ENCODE results near the gene SART3. TPM values are rescaled to one million over a fixed set of nuclear protein-coding genes. Genes with fewer than 3 reads are reported as not detected.

Gene SART3
- total RNA-seq, 1 experiment from 2014 or later, result 89.4 TPM

DNA sequence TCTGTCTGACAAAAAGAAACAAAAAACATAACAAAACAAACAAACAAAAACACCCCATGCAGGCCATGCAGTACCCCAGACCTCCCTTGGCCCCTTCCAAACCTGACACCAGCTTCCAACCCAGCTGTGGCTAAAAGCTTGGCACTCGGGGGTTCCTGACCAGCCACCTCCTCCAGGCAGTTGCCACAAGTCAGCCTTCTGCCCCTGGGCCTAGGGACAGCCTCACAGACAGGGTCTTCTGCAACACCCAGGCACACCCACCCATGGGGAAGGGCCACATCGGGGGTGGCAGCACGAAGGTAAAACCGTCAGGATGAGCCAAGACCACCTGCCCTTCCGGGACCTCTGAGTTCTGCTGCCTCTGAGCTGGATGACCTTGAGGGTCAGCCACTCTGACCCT lies 47.6 kb upstream of the SART3 start:
- H3K56ac ChIP-seq (ENCODE audit: insufficient read length, low read depth, low read length), result no peak overlapping the region
- no peak overlapping the region for H4K91ac ChIP-seq (ENCODE audit: insufficient read length, low read depth, low read length)
- TF ChIP-seq, protein P1, sequence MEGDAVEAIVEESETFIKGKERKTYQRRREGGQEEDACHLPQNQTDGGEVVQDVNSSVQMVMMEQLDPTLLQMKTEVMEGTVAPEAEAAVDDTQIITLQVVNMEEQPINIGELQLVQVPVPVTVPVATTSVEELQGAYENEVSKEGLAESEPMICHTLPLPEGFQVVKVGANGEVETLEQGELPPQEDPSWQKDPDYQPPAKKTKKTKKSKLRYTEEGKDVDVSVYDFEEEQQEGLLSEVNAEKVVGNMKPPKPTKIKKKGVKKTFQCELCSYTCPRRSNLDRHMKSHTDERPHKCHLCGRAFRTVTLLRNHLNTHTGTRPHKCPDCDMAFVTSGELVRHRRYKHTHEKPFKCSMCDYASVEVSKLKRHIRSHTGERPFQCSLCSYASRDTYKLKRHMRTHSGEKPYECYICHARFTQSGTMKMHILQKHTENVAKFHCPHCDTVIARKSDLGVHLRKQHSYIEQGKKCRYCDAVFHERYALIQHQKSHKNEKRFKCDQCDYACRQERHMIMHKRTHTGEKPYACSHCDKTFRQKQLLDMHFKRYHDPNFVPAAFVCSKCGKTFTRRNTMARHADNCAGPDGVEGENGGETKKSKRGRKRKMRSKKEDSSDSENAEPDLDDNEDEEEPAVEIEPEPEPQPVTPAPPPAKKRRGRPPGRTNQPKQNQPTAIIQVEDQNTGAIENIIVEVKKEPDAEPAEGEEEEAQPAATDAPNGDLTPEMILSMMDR (conservative IDR thresholded peaks at IDR 0.05), result no peak
- no peak overlapping the region; the same call in 1 of the 2 replicates for H3K14ac ChIP-seq (ENCODE audit: insufficient read depth, low read length)
- peaks cover 26 to 42% of the 10 kb centered on the region in 2 experiments for H3K4me1 Mint-ChIP-seq
- H3K18ac ChIP-seq (ENCODE audit: insufficient read length, low read depth, low read length), result no peak overlapping the region
- no peaks in the 10 kb centered on the region; a peak in 1 of 5 replicates for H3K9me3 Mint-ChIP-seq
- H3K27me3 Mint-ChIP-seq (ENCODE audit: low read depth), result peaks cover 1% of the 10 kb centered on the region; the same call in 1 of the 2 replicates
- no CpG with 5 or more reads among the region's 5 CpGs for WGBS (ENCODE audit: extremely low coverage, insufficient read length, low lambda C conversion rate)
- no peak overlapping the region for H3K4ac ChIP-seq (ENCODE audit: low read depth, low read length)
- H3K4me2 ChIP-seq (ENCODE audit: insufficient read depth, insufficient read length, low read length), result no peak overlapping the region
- no peak overlapping the region for H2AFZ ChIP-seq (ENCODE audit: low read length)
- H2BK20ac ChIP-seq (ENCODE audit: low read depth, low read length, poor library complexity, severe bottlenecking), result no peak overlapping the region
- no peaks in the 10 kb centered on the region for H3K23me2 ChIP-seq (ENCODE audit: insufficient read length, low read depth, low read length, poor library complexity, severe bottlenecking)
- no peak overlapping the region for H4K5ac ChIP-seq (ENCODE audit: insufficient read length, low read depth, low read length)
- H3K79me2 ChIP-seq (ENCODE audit: insufficient read depth, low read length), result no peaks in the 10 kb centered on the region
- H4K20me1 ChIP-seq (ENCODE audit: control insufficient read depth, insufficient read depth, insufficient read length), result no peaks in the 10 kb centered on the region
- H3K27ac ChIP-seq (ENCODE audit: insufficient read length, low read depth, low read length), result no peak overlapping the region
- no peaks in the 10 kb centered on the region for H3K4me1 ChIP-seq (ENCODE audit: insufficient read depth, low read length)
- no peak overlapping the region for H2BK5ac ChIP-seq (ENCODE audit: insufficient read length, low read length)
- H2BK12ac ChIP-seq (ENCODE audit: insufficient read length, low read depth, low read length), result peak overlapping the region; percentile 15
- DNase-seq, result no peak
- no peak overlapping the region for H3K4me3 Mint-ChIP-seq
- no peaks in the 10 kb centered on the region for H3K36me3 Mint-ChIP-seq (ENCODE audit: insufficient read depth in 1 of 3, low read depth in 3 of 3)
- peak overlapping the region in 1 of 3 experiments; percentile 48; a peak in 2 of 7 replicates for H3K27ac Mint-ChIP-seq
- no peaks in the 10 kb centered on the region for H3K27me3 ChIP-seq (ENCODE audit: insufficient read depth, low read length)
- no peak overlapping the region for H3K23ac ChIP-seq (ENCODE audit: insufficient read length, low read depth, low read length)
- H3T11ph ChIP-seq (ENCODE audit: low read length), result no peak overlapping the region
- no peak overlapping the region for H3K9ac ChIP-seq (ENCODE audit: extremely low read depth, insufficient read length, low read length)
- H2AK5ac ChIP-seq (ENCODE audit: insufficient read length, low read length), result no peak overlapping the region
- no peak overlapping the region for H2BK120ac ChIP-seq (ENCODE audit: low read depth, low read length, poor library complexity, severe bottlenecking)
- H4K8ac ChIP-seq (replicated peaks; ENCODE audit: insufficient read length, low read depth, low read length), result no peak overlapping the region
- H2BK15ac ChIP-seq (ENCODE audit: low read depth, low read length), result no peak overlapping the region
- no peaks in the 10 kb centered on the region for H3K9me3 ChIP-seq (ENCODE audit: control insufficient read depth, low read depth, low read length)
- H3K79me1 ChIP-seq (ENCODE audit: insufficient read depth, low read depth, low read length, poor library complexity, severe bottlenecking), result no peaks in the 10 kb centered on the region

All from H9 (cell line).